Pancreas (tissue), 10 donors: ENCODE results near the gene ABTB2. TPM values are rescaled to one million over a fixed set of nuclear protein-coding genes. Genes with fewer than 3 reads are reported as not detected.
A peak's percentile ranks its signal among the peaks of the same experiment; 100 is the strongest.
"Not testable (repeated sequence)": the region's sequence is repeated elsewhere in the genome, so short reads cannot be mapped to it uniquely, and the experiment has no call there.

Experiments
- ATAC-seq, 4 donors: fragments of 200-7000 bp; cut with Tn5 transposase; one replicate each; pipeline versions ENCODE4 v1.8.0 to v1.9.1; 2020; ENCODE audit warnings: mild to moderate bottlenecking in 4 of 4, moderate library complexity in 4 of 4
- DNase-seq, 6 donors: peaks; one replicate each; pipeline ENCODE4 v3.0.0-alpha.2; 2020
- FAIRE-seq: peaks from 2 replicates; lab custom pipeline; 2012; peaks lifted over from hg19 to GRCh38; lab: Jason Lieb, UNC
- H3K27ac ChIP-seq, 4 donors: fragments of 200-600 bp; sonication (generic); 1 replicate in 3 of 4; 2 replicates in 1 of 4; pipeline versions ENCODE4 v1.5.0 to v1.8.0; 2020
- H3K27me3 ChIP-seq, 4 donors: fragments of 200-600 bp; one replicate each; pipeline ENCODE4 v1.8.0; 2021
- H3K36me3 ChIP-seq, 3 donors: fragments of 200-600 bp; sonication (generic) in 1 of 3; one replicate each; pipeline versions ENCODE4 v1.5.0 to v1.8.0; 2020 to 2021
- H3K4me1 ChIP-seq, 3 donors: fragments of 200-600 bp; one replicate each; pipeline ENCODE4 v1.8.0; 2021
- H3K4me3 ChIP-seq, 4 donors: fragments of 200-600 bp; sonication (generic) in 2 of 4; one replicate each; pipeline versions ENCODE4 v1.5.0 to v1.8.0; 2020 to 2021
- H3K9me3 ChIP-seq, 4 donors: fragments of 200-600 bp; one replicate each; pipeline ENCODE4 v1.8.0; 2021
- CTCF ChIP-seq, 4 donors: fragments of 200-600 bp; sonication (generic) in 3 of 4; IDR thresholded peaks; one replicate each; pipeline versions ENCODE4 v1.5.0 to v1.8.0; 2021; ENCODE audit warnings: antibody characterized with exemption in 4 of 4
- WGBS, 2 donors: extraction: QIAGEN DNeasy Blood & Tissue Kit; methylation state at CpG; one replicate each; pipeline ENCODE4 v1.1.7; 2013; 5-methylcytosine and 5-hydroxymethylcytosine counted together
- intact Hi-C, 3 donors: fragments of 100-400 bp; cut with DNase I; formaldehyde crosslinking; loops; one replicate each; pipeline versions ENCODE4 v1.11.1 to v1.14.2; 2022
- polyA plus RNA-seq, 2 donors: library from polyadenylated mRNA; stranded (reverse); fragments of 200-250 nt; gene quantifications; one replicate each; pipeline ENCODE4 v1.2.3, GENCODE V29; 2013
- total RNA-seq, 6 donors: library from RNA; stranded (reverse); fragmentation: NEBNext Ultra II Directional in 4 of 6; extraction: Animal tissue kit (Norgen Biotek cat#: 25700) in 4 of 6; gene quantifications; one replicate each; pipeline versions ENCODE4 v1.2.1 to v1.2.4, GENCODE V29; 2021 to 2023
- donor health status: healthy with polysubstance abuse.
- donor health status: DM: no; HTN: no; CAD: no; lungs with moderate emphysema.
- donor health status: DM: no; HTN: no; CAD: no.
- donor health status: control.
- donor health status: control.
- donor health status: Bipolar disorder and iron deficiency.
- donor health status: DM: yes; HTN: yes; CAD: no.
- donor health status: DM: no; HTN: no; CAD: no.
- donor health status: DM: no; HTN: no; CAD: no.
- donor health status: DM: yes; HTN: yes; CAD: no.

The ABTB2 gene
- total and polyA plus RNA-seq, 8 donors, result 0.63 to 4.4 (median 1.9) TPM

DNA sequence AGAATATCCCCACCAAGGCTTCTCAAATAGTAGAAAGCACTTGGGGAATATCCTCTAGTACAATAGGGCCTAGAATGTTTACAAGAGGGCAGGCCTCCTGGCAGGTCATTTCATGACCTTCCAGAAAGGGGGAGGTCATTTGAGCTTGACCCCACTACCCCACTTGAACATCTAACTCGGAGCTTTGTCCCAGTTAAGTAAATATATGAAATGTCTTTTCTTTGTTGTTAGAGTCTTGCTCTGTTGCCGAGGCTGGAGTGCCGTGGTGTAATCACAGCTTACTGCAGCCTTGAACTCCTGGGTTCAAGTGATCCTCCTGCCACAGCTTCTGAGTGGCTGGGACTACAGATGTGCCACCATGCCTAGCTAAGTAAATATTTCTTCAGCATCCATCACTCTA is 108.4 kb downstream of the ABTB2 start:
- TF ChIP-seq CTCF (IDR thresholded peaks at IDR 0.05), result no peak
- H3K27me3 ChIP-seq, result no peaks in the 10 kb centered on the region
- ATAC-seq, result no peak
- H3K4me1 ChIP-seq, result peaks cover 2 to 13% (median 7%) of the 10 kb centered on the region in 3 donors
- DNase-seq, result no peak
- no peaks in the 10 kb centered on the region for H3K36me3 ChIP-seq
- H3K27ac ChIP-seq, result no peak overlapping the region
- no peak overlapping the region for H3K4me3 ChIP-seq
- intact Hi-C loops, result no loop called here
- H3K9me3 ChIP-seq, result no peaks in the 10 kb centered on the region
- WGBS, 2 donors, result 69 to 71% methylated on average over 3 of the region's 3 CpGs
- FAIRE-seq, result no peak

GRCh38 chr11:34246511-34246910 is 111.3 kb downstream of the ABTB2 start:
- intact Hi-C loops, H3K4me3 ChIP-seq, DNase-seq, H3K27me3 ChIP-seq, H3K9me3 ChIP-seq, ATAC-seq, H3K36me3 ChIP-seq, H3K27ac ChIP-seq, FAIRE-seq: not testable (repeated sequence)
- H3K4me1 ChIP-seq, result peaks cover 4 to 21% (median 16%) of the 10 kb centered on the region in 3 donors
- 60 to 91% methylated on average over 3 to 4 of the region's 4 CpGs for WGBS, 2 donors

DNA sequence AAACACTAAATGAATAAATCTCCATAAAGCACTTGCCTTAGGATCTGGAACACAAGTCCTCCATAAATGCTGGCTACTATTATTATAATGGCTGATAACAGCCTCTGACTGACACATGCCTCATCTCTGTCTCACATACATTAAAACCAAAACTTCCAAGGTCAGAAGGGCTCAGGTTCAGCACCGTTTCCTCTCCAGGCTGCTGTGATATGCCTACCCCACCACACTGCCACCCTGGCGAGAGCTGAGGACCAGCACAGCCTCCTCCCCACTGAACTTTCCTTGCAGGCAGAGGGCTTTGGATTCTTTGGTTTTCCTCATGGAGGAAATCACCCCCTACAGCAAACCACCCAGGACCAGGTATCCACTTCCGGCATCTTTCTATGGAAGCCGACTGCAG is 112.8 kb downstream of the ABTB2 start:
- H3K27ac ChIP-seq, result peak overlapping the region in 1 of 4 donors; percentile 56
- no peaks in the 10 kb centered on the region for H3K36me3 ChIP-seq
- no peaks in the 10 kb centered on the region for H3K27me3 ChIP-seq
- intact Hi-C loops, result no loop called here
- DNase-seq (no peak), FAIRE-seq (no peak), ATAC-seq (no peak)
- no peak for TF ChIP-seq CTCF (IDR thresholded peaks at IDR 0.05)
- peaks cover 4 to 21% (median 16%) of the 10 kb centered on the region in 3 donors for H3K4me1 ChIP-seq
- no peaks in the 10 kb centered on the region for H3K9me3 ChIP-seq
- WGBS, 2 donors, result 94 to 97% methylated on average over 4 of the region's 4 CpGs
- H3K4me3 ChIP-seq, result no peak overlapping the region

DNA sequence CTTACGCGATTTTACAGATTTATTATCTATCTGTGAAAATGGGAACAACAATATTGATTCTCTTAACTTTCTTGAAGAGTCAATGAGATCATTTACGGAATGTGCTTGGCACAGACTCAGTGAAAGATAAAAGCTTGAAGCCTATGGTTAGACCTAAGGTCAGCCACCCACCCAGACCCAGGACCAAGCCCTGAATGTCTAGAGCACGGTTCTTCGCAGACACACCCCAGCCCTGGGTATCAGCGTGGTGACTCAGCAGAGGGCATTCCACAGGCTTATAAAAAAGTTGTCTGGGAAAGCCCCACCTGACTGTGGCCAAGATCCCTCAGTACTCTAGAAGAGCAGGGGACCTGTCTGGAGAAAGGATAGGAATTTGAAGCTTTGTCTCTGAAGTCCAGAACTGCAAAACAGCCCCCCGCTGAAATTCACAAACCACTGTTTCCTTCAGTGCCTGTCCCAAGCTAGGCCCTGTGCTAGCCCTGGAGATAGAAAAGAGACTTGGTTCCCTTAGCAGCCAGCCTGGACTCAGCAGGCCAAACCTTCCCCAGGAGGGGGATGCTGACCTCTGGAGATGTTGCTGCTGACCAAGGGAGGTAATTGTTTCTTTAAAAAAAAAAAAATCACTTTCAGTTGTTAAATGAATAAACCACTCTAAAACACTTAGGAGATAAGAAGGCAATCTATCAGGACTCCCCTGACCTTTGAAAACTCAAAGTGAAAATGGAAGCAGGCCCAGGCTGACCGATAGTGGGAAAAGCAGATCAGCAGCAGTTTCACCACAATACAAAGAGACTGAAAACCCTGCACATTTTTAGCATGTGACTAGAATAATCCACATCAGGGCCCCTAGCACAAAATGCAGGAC is 114.0 kb downstream of the ABTB2 start:
- ATAC-seq, result peak; percentile 87 to 97 (median 92)
- no peaks in the 10 kb centered on the region for H3K27me3 ChIP-seq
- no peaks in the 10 kb centered on the region for H3K9me3 ChIP-seq
- H3K27ac ChIP-seq, result peak overlapping the region in 3 of 4 donors; percentile 2 to 64 (median 56)
- 25 to 29% methylated on average over 8 of the region's 8 CpGs for WGBS, 2 donors
- H3K36me3 ChIP-seq, result no peaks in the 10 kb centered on the region
- no peak for FAIRE-seq
- TF ChIP-seq CTCF (IDR thresholded peaks at IDR 0.05), result no peak
- DNase-seq, result peak in 4 of 6 donors; percentile 41 to 66 (median 48)
- intact Hi-C loops, result no loop called here
- peaks cover 4 to 21% (median 16%) of the 10 kb centered on the region in 3 donors for H3K4me1 ChIP-seq
- no peak overlapping the region for H3K4me3 ChIP-seq

GRCh38 chr11:34242037-34242625 is 115.7 kb downstream of the ABTB2 start:
- intact Hi-C loops, result no loop called here
- 92 to 95% methylated on average over 11 of the region's 11 CpGs for WGBS, 2 donors
- FAIRE-seq (no peak), ATAC-seq (no peak), DNase-seq (no peak)
- Histone ChIP-seq H3K36me3 (no peaks in the 10 kb centered on the region), H3K4me1 (peaks cover 4 to 21% (median 16%) of the 10 kb centered on the region in 3 donors), H3K9me3 (no peaks in the 10 kb centered on the region), H3K4me3 (no peak overlapping the region), H3K27ac (no peak overlapping the region), H3K27me3 (no peaks in the 10 kb centered on the region)
- TF ChIP-seq CTCF (IDR thresholded peaks at IDR 0.05), result no peak
